Left ventricle myocardium inferior (tissue), 1 donor: Measurements from ENCODE around the gene ZNF683. TPM values are rescaled to one million over a fixed set of nuclear protein-coding genes. Genes with fewer than 3 reads are reported as not detected.

Experiments used
- DNase-seq: peaks from one replicate; pipeline ENCODE4 v3.0.0-alpha.2; 2020
- H3K27ac ChIP-seq: fragments of 200-600 bp; replicated peaks from 2 replicates; pipeline ENCODE4 v1.8.0; 2021
- H3K27me3 ChIP-seq: fragments of 200-600 bp; 2 replicates; pipeline ENCODE4 v1.8.0; 2021; ENCODE audit warnings: low read depth
- H3K36me3 ChIP-seq: fragments of 200-600 bp; 2 replicates; pipeline ENCODE4 v1.8.0; 2021
- H3K4me1 ChIP-seq: fragments of 200-600 bp; 2 replicates; pipeline ENCODE4 v1.8.0; 2021
- H3K4me3 ChIP-seq: fragments of 200-600 bp; 2 replicates; pipeline ENCODE4 v1.8.0; 2021; ENCODE audit warnings: mild to moderate bottlenecking, moderate library complexity
- H3K9me3 ChIP-seq: fragments of 200-600 bp; replicated peaks from 2 replicates; pipeline ENCODE4 v1.8.0; 2021
- intact Hi-C: fragments of 100-400 bp; cut with micrococcal nuclease; formaldehyde crosslinking; loops from one replicate; pipeline ENCODE4 v1.11.0; 2022
- total RNA-seq: library from RNA; stranded (reverse); fragmentation: NEBNext Ultra II Directional; extraction: Animal tissue kit (Norgen Biotek cat#: 25700); gene quantifications from one replicate; pipeline ENCODE4 v1.2.1, GENCODE V29; 2021
- TF ChIP-seq, protein P1 (sequence below): fragments of 200-600 bp; IDR thresholded peaks from 2 replicates; pipeline ENCODE4 v1.8.0; 2021; ENCODE audit warnings: antibody characterized with exemption, mild to moderate bottlenecking, borderline replicate concordance
- donor health status: DM: no; HTN: yes; CAD: no; lungs with severe emphysema.

ZNF683 gene
- total RNA-seq, 1 donor from 2014 or later: not detected

- Histone ChIP-seq H3K27me3 (no peaks in the 10 kb centered on the region), H3K4me1 (peaks cover 9% of the 10 kb centered on the region), H3K4me3 (no peak overlapping the region), H3K36me3 (no peaks in the 10 kb centered on the region), H3K27ac (no peak overlapping the region), H3K9me3 (no peaks in the 10 kb centered on the region)
- DNase-seq: no peak
- TF ChIP-seq, protein P1, sequence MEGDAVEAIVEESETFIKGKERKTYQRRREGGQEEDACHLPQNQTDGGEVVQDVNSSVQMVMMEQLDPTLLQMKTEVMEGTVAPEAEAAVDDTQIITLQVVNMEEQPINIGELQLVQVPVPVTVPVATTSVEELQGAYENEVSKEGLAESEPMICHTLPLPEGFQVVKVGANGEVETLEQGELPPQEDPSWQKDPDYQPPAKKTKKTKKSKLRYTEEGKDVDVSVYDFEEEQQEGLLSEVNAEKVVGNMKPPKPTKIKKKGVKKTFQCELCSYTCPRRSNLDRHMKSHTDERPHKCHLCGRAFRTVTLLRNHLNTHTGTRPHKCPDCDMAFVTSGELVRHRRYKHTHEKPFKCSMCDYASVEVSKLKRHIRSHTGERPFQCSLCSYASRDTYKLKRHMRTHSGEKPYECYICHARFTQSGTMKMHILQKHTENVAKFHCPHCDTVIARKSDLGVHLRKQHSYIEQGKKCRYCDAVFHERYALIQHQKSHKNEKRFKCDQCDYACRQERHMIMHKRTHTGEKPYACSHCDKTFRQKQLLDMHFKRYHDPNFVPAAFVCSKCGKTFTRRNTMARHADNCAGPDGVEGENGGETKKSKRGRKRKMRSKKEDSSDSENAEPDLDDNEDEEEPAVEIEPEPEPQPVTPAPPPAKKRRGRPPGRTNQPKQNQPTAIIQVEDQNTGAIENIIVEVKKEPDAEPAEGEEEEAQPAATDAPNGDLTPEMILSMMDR: no peak
- intact Hi-C loops: no loop called here
Measured at GRCh38 chr1:26314501-26314900, 58.0 kb downstream of the ZNF683 start.

Other genes starting within 250 kb of the ZNF683 start
- gene FAM110D, start 213.7 kb downstream of the ZNF683 start, total RNA-seq: 3.1 TPM
- not detected for gene C1orf232, start 203.8 kb downstream of the ZNF683 start, total RNA-seq
- gene ZNF593, start 202.8 kb downstream of the ZNF683 start, total RNA-seq: 13.7 TPM
- not detected for gene ZNF593OS, start 200.9 kb downstream of the ZNF683 start, total RNA-seq
- gene CNKSR1, start 195.3 kb downstream of the ZNF683 start, total RNA-seq: 1.8 TPM
- not detected for gene CATSPER4, start 182.1 kb downstream of the ZNF683 start, total RNA-seq
- gene CEP85, start 138.6 kb downstream of the ZNF683 start, total RNA-seq: 71.2 TPM
- gene SH3BGRL3, start 92.7 kb downstream of the ZNF683 start, total RNA-seq: 32.1 TPM
- gene UBXN11, start 66.1 kb downstream of the ZNF683 start, total RNA-seq: 11.6 TPM
- 2.4 TPM for gene CD52, start 54.8 kb downstream of the ZNF683 start, total RNA-seq
- not detected for gene CRYBG2, start 18.6 kb downstream of the ZNF683 start, total RNA-seq
- not detected for gene LIN28A, start 38.1 kb upstream of the ZNF683 start, total RNA-seq
- 27.9 TPM for gene DHDDS, start 59.6 kb upstream of the ZNF683 start, total RNA-seq
- gene HMGN2, start 99.7 kb upstream of the ZNF683 start, total RNA-seq: 158 TPM
- gene RPS6KA1, start 157.0 kb upstream of the ZNF683 start, total RNA-seq: 4.9 TPM